Right forelimb (tissue), 1 donor: ENCODE data around the gene NOXO1.

ENCODE experiments used
- DNase-seq: peaks from one replicate; pipeline ENCODE4 v3.0.0-alpha.2; 2018

Gene NOXO1

DNA sequence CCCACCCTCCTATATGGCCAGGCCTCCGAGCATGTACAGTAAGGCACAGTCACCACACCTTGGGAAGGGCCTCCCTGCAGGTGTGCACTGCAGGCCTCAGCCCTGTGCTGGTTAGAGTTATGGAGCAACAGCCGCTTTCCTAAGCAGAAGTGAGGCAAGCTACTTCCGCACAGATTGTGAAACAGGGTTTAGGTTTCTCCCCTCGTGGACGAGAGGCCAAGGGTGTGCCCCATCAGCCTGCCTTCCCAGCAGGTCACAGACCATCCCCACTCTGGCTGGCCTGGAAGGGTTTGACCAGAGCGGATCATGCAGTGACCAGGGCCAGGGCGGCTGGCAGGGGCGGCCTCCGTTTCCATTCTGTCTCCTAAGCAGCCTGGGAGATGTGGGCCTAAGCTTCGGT is 43.0 kb downstream of the NOXO1 start:
- no peak for DNase-seq

DNA sequence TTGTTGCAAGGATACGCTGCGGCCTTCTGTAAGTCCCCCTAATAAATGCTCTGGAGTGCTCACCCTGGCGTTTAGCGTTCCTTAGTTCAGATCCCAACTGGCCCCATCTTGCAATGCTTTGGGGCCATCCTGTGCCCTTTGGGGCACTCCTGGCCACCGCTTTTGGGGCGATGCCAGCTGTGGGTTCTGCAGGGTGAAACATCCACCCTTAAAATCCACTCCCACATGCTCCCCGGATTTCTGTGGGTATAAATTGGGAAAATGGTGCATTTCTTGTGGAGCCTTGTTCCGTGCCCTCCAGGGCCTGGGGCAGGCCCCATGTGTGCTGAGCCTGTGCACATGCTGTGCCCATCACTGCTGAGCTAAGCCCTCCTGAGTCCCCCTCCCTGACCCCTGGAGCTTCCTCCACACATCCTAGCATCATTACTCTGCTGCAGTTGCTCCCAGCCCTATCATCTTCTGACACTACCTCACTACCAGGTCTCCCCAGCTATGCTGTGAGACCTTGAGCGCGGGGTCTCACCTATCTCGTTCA is 44.3 kb downstream of the NOXO1 start:
- no peak for DNase-seq

DNA sequence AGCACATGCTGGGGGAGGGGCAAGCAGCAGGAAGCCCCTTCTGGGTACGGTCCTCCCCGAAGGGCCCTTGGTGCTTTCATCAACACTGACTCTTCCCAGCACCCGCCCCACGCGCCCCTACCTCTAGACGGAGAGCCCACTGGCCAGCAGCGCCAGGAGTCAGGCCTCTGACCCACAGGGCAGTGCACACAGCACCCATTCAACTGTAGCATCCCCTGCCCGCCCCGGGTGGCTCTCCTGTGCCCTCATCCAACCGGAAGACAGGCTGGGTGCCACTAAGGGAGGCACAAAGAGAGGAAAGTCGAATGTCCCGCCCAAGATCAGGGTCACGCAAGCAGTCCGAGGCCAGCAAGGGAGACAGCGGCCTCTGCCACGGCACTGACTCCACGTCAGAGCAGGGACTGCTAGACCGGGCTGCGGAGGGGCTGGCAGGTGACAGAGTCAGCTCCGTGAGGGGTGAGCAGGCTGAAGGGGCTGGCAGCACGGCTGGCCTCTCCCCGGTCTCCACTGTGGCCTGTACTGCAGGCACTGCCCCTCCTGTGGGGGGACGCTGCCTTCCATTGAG is 48.1 kb downstream of the NOXO1 start:
- DNase-seq, result no peak

DNA sequence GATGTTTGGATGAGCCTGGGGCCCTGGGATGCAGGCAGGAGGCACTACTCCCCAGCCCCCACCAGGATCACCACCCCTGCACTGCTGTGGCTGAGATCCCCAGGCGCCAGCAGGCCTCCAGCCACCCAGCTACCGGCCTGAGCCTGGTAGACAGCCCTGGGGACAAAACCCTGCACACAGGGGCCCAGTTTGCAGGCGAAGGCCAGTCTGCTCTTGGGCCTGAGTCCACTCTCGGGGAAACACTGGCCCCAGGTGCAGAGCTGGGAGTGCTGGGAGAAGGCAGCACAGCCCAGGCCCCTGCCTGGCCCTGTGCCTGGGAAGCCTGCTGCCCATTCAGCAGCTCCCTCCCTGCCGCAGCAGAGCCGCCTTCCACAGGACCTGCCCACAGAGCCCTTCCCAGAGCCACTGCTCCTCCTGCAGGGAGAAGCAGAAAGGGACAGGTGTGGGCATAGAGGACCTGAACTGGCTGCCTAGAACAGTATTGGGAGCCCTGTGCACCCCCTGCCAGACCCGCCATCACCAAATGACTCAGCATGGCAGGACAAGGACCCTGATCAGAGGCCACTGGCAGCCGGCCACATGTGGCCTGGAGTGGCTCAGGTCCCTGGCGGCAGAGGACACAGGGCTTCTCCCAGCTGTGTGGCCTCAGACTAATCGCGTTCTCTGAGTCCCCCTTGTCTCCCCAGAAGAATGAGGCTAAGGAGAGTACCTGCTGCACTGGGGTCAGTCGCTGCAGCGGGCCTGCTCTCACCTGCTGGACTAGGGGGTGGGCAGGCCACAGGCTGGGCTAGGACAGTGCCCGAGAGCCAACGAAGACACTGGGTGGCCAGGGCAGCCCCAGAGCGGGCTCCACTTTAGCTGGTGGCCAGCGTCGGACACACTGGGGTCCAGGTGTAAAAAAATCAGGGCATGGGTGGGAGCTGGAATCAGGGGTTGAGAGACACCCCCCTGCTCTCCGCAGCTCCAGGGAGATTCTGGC is 48.9 kb downstream of the NOXO1 start:
- no peak for DNase-seq

DNA sequence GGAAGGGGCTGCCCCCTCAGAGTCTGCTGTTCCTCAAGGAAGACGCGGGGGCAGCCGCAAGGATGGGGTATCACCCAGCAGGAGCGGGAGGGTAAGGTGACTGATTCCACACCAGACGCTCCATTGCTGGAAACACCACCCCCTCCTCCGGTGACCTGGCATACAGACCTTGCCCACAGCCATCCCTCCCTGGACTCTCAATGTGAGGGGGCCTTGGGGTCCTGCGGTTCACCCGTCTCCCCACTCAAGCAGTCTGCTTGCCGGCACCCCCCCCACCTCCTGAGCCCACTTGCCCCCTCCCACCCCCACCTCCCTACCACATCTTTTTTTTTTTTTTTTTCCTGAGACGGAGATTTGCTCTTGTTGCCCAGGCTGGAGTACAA is 50.9 kb downstream of the NOXO1 start:
- no peak for DNase-seq

DNA sequence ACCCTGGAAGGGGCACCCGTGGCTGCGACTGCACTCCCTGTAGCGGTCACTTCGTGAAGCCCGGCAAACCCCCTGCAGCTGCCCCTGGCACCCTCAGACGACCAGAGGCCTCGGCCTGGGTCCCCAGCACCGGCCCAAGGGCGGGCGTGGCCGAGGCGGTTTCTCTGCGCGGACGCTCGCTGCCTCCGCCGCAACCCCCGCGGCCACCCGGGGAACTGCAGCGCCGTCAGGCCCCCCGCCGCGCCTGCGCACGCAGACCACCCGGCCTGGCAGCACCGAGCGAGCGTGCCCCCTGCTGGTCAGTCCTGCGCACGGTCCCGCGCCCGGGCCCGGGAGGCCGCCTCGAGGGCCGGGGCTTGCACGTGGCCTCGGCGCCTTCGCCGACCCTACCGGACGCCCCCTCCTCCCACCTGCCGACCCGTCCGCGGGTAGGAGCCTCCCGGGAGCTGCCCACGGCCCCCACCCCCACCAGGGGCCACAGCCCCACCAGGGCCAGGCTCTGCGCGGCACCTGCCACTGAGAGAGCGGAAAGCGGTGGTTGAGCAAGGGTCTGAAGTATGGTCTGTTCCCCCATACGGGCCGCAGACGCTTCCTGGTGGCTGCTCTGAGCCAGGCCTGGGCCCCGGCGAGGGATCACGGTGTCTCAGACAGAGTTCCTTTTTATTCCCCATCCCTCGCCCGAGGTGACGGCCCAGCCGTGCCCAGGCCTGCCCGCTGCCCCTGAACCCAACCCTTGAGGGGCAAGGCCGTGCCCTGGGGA is 51.5 kb downstream of the NOXO1 start:
- peak; percentile 95 for DNase-seq

DNA sequence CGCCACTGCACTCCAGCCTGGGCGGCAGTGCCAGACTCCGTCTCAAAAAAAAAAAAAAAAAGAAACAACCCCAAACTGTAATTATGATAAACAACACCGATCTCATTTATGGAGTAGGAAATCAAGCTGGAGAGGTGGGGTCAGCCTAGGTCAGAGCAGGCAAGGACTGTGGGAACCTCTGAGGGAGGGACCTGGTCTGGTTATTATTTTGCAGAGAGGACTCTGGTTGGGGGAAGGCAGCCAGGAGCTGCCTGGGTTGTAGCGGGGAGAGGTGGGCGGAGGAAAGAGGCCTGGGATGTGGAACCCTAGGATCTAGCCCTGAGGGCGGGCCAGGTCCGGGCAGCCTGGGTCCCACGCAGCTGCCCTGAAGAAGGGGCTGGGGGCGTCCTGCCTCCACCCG is 52.2 kb downstream of the NOXO1 start:
- no peak for DNase-seq
